OCI-LY3 (cell line): ENCODE measurements around the gene GRAP2.

Experiments
- H2AFZ ChIP-seq: fragments of 200-600, 300-600 bp; shearing (Covaris generic); 2 replicates; pipeline ENCODE4 v1.6.0; 2014; ENCODE audit warnings: antibody characterized with exemption, low read depth, low read length
- H3K27ac ChIP-seq: fragments of 200-600, 300-600 bp; sonication (generic); 2 replicates; pipeline ENCODE4 v1.5.1; 2014; ENCODE audit warnings: mild to moderate bottlenecking, low read length, moderate library complexity, mixed read lengths
- H3K27me3 ChIP-seq: fragments of 200-600, 300-600 bp; sonication (generic); 2 replicates; pipeline ENCODE4 v1.6.1; 2014; ENCODE audit warnings: low read depth, low read length, mixed read lengths
- H3K36me3 ChIP-seq: fragments of 200-600, 300-600 bp; sonication (generic); replicated peaks from 2 replicates; pipeline ENCODE3; 2014; ENCODE audit warnings: low read depth, low read length, mixed read lengths
- H3K4me1 ChIP-seq: fragments of 300-600, 200-600 bp; sonication (generic); 2 replicates; pipeline ENCODE4 v1.6.1; 2014; ENCODE audit warnings: low read length, mixed read lengths
- H3K4me2 ChIP-seq: fragments of 200-600, 300-600 bp; sonication (generic); 2 replicates; pipeline ENCODE4 v1.6.1; 2014; ENCODE audit warnings: low read length, mixed read lengths
- H3K4me3 ChIP-seq: fragments of 300-600, 200-600 bp; sonication (generic); 2 replicates; pipeline ENCODE4 v1.5.1; 2014; ENCODE audit warnings: antibody characterized with exemption, mild to moderate bottlenecking, low read length, moderate library complexity
- H3K79me2 ChIP-seq: fragments of 300-600, 200-600 bp; shearing (Covaris generic); 2 replicates; pipeline ENCODE4 v1.6.1; 2014; ENCODE audit warnings: mild to moderate bottlenecking, low read length, mixed read lengths
- H3K9ac ChIP-seq: fragments of 300-600, 200-600 bp; shearing (Covaris generic); 2 replicates; pipeline ENCODE4 v1.6.0; 2014; ENCODE audit warnings: mild to moderate bottlenecking, low read length, moderate library complexity
- H3K9me3 ChIP-seq: fragments of 200-600, 300-600 bp; shearing (Covaris generic); 2 replicates; pipeline ENCODE4 v1.6.1; 2014; ENCODE audit warnings: low read length, mixed read lengths; ENCODE audit not compliant: insufficient read depth
- H4K20me1 ChIP-seq: fragments of 200-600, 300-600 bp; sonication (generic); 2 replicates; pipeline ENCODE4 v1.6.1; 2016; ENCODE audit warnings: low read length, mixed read lengths; ENCODE audit not compliant: insufficient read depth
- CTCF ChIP-seq: fragments of 200-600, 300-600 bp; sonication (generic); IDR thresholded peaks from 2 replicates; pipeline ENCODE4 v1.5.1; 2014; ENCODE audit warnings: antibody characterized with exemption, low read length, low read depth
- EZH2phosphoT487 ChIP-seq: fragments of 200-600 bp; shearing (Covaris generic); IDR thresholded peaks from 2 replicates; pipeline ENCODE4 v1.6.1; 2018; ENCODE audit warnings: antibody characterized with exemption, mixed run types, low read depth

The GRAP2 gene

GRCh38 chr22:40001106-40001505 lies 100.2 kb downstream of the GRAP2 start:
- H3K27me3 ChIP-seq, result peaks cover 29% of the 10 kb centered on the region
- H4K20me1 ChIP-seq, result no peaks in the 10 kb centered on the region
- no peak overlapping the region for H3K4me2 ChIP-seq
- no peaks in the 10 kb centered on the region for H3K9me3 ChIP-seq
- H3K4me1 ChIP-seq, result no peaks in the 10 kb centered on the region
- TF ChIP-seq EZH2phosphoT487 (no peak), CTCF (no peak)
- no peak overlapping the region for H3K4me3 ChIP-seq
- no peak overlapping the region for H2AFZ ChIP-seq
- no peaks in the 10 kb centered on the region for H3K79me2 ChIP-seq
- no peak overlapping the region for H3K27ac ChIP-seq
- no peak overlapping the region for H3K9ac ChIP-seq
- no peaks in the 10 kb centered on the region for H3K36me3 ChIP-seq

GRCh38 chr22:40001800-40002577 lies 101.1 kb downstream of the GRAP2 start:
- Histone ChIP-seq H3K27ac (no peak overlapping the region), H4K20me1 (no peaks in the 10 kb centered on the region), H3K4me2 (no peak overlapping the region), H3K27me3 (peaks cover 33% of the 10 kb centered on the region), H3K4me1 (no peaks in the 10 kb centered on the region), H3K9me3 (no peaks in the 10 kb centered on the region), H3K79me2 (no peaks in the 10 kb centered on the region), H3K9ac (no peak overlapping the region), H3K4me3 (no peak overlapping the region), H2AFZ (no peak overlapping the region), H3K36me3 (no peaks in the 10 kb centered on the region)
- TF ChIP-seq EZH2phosphoT487 (no peak), CTCF (no peak)

- Histone ChIP-seq H3K36me3 (no peaks in the 10 kb centered on the region), H2AFZ (no peak overlapping the region), H3K9ac (no peak overlapping the region), H3K9me3 (no peaks in the 10 kb centered on the region), H3K79me2 (no peaks in the 10 kb centered on the region), H3K27ac (no peak overlapping the region), H4K20me1 (no peaks in the 10 kb centered on the region), H3K4me2 (no peak overlapping the region), H3K4me3 (no peak overlapping the region), H3K27me3 (peaks cover 40% of the 10 kb centered on the region), H3K4me1 (no peaks in the 10 kb centered on the region)
- TF ChIP-seq EZH2phosphoT487 (no peak), CTCF (no peak)
Measured at GRCh38 chr22:40002935-40003715, 102.2 kb downstream of the GRAP2 start.

GRCh38 chr22:40004836-40005235 lies 104.0 kb downstream of the GRAP2 start:
- Histone ChIP-seq H4K20me1 (no peaks in the 10 kb centered on the region), H3K27me3 (peaks cover 51% of the 10 kb centered on the region), H3K4me1 (no peaks in the 10 kb centered on the region), H3K36me3 (no peaks in the 10 kb centered on the region), H3K79me2 (no peaks in the 10 kb centered on the region), H2AFZ (no peak overlapping the region), H3K9ac (no peak overlapping the region), H3K27ac (no peak overlapping the region), H3K4me2 (no peak overlapping the region), H3K4me3 (no peak overlapping the region), H3K9me3 (no peaks in the 10 kb centered on the region)
- TF ChIP-seq EZH2phosphoT487 (no peak), CTCF (no peak)
